Activated CD8-positive, alpha-beta memory T cell treated with anti-CD3 and anti-CD28 coated beads, Interleukin-2, amount 50 U/mL, for 1 hour (primary cell): ENCODE results near the gene GOLGA6L9.
"Not testable (repeated sequence)": the region's sequence is repeated elsewhere in the genome, so short reads cannot be mapped to it uniquely, and the experiment has no call there.

Source experiments
- DNase-seq: peaks from one replicate; pipeline ENCODE4 v3.0.0-alpha.2; 2020; ENCODE audit errors: extremely low read depth

Gene GOLGA6L9

DNA sequence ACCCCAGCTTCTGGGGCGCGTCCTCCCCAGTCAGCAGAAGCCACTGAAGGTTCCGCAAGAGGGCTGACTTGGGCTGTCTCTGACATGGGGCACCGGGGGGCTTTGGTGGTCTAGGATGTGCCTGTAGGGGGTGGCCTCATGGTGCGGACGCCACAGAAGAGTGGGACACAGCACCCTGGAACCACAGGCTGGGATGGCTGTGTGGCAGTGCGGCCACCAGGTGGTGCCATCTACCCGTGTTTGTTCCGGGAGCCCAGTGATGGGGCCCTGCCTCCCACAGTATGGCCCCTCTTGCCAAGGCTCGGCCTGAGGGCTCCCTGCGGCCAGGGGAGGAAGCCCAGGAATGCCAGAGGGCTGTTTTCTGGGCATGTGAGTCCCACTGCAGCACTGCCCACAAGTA is 38.6 kb downstream of the GOLGA6L9 start:
- not testable (repeated sequence) for DNase-seq

GRCh38 chr15:82469381-82469780 is 39.8 kb downstream of the GOLGA6L9 start:
- not testable (repeated sequence) for DNase-seq

DNA sequence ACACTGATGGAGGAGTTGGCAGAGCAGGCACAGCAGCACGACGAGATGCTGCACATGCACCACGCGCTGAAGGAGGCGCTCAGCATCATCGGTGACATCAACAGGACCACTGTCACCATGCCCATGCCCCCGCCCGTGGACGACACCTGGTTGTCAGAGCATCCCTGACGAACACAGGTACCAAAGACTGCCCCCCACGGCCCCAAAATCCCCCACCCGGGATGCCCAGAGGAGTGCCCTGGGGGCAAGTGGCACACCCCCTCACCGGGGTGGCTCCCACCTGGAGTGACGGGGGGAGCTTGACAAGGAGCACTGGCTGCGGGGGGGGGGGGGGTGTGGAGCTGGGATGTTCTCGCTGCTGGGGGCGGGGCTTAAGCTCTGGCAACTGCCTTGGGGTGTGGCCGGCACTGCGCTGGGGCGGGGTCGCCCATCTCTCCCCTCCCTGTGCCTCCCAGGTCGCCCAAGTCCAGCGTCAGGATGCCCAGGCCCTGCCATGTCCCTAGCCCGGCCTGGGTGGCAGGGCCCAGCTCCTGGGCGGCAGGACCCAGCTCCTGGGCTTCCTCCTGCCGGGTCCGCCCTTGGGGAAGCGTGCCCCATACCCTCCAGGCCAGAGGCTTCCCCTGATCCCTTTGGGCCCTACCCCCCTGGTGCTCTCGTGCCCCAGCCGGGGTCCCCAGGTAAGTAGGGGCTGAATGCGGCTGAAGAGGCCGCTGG is 42.8 kb downstream of the GOLGA6L9 start:
- not testable (repeated sequence) for DNase-seq

GRCh38 chr15:82474596-82475325 is 45.1 kb downstream of the GOLGA6L9 start:
- DNase-seq: not testable (repeated sequence)

DNA sequence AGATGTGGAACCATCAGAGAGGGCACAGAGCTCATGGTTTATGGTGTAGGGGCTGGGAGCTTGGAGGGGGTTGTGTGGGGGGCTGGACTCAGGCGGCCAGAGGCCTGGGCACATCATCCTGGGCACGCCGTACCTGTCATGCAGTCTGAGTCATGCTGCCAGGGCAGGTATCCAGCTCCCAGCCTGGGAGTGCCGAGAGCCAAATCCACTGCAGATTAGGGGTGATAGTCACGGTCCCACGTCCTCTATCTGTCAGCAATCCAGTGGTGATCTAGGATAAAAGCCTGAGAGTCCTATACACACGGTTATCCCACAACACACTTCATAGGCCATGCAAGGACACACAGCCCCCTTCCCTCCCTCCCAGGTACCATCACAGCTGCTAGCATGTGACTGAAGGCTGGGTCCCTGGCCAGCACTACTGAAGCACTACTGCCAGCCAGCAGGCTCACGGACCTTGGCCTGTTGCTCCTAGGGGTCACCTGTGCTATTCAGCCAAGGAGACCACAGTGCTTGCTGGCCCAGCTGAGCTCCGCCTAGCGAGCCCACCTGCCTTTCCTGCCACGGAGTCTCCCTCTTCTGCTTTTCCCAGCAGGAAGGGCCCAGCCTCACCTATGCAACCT is 45.8 kb downstream of the GOLGA6L9 start:
- DNase-seq: not testable (repeated sequence)

DNA sequence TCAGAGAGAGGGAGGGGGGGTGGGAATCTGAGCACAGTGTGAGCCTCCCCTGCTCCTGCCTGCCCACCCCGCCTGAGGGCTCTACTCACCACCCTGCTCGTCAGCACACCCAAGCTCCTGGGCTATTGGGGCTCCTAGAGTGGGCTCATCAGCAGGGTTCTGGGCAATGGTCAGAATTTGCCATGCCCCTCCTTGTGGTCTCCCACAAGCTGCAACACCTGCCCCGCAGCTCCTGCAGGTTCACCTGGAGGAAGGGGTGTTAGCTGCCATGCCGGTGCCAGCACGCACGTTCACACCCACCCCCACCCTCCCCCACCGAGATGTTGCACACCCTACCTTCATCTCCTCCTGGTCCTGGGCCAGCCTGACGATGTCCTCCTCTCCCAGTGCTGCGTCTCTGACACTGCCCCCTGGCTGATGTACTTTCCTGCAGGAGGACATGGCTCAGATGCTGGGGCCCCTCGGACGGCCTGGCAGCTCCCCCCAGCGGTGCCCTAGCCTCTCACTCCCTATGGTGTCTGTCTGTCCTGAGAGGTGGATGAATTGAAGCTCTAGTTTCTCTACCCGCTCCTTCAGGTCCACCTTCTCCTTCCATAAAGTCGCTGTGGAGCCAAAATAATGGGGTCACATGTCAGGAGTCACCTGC is 47.2 kb downstream of the GOLGA6L9 start:
- not testable (repeated sequence) for DNase-seq

DNA sequence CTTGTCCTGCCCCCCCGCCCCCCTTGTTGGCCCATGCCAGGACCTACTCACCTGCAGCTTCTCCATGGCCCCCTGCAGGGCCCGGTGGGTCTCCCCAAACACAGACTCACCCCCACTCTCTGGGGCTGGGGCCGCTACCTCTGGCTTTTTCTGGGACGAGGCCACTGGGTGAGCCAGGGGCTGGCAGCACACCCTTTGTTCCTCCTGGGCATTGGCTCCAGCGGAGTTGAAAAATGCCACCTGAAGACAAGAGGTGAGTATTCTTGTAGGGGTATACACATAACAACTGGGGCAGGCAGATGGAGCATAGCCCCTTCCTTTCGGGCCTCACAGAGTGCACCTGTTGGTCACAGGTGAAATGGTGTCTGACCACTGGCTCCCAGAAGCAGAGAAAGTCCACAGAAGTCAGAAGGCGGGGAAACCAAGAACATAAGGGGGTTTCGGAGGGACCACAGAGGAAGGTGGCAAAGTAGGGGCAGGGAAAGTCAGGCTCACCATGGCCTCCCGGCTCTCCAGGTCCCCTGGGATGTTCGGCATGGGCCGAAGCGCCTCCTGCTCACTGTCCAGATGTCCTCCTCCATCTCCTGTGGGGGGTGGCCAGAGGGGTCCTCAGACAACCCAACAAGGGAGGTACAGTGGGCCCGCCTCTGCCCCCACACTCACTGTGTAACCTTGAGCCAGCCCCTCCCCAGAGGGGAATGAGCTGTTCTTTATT is 47.9 kb downstream of the GOLGA6L9 start:
- DNase-seq: not testable (repeated sequence)
